Suprapubic skin (tissue), 4 donors: Measurements from ENCODE around the gene CDCA5. TPM values are rescaled to one million over a fixed set of nuclear protein-coding genes. Genes with fewer than 3 reads are reported as not detected.

ENCODE experiments used
- DNase-seq, 2 donors: peaks; one replicate each; pipeline ENCODE4 v3.0.0-alpha.2; 2019; ENCODE audit warnings: low spot score in 2 of 2
- H3K27ac ChIP-seq: fragments of 200-600 bp; sonication (generic); one replicate; pipeline ENCODE4 v1.5.1; 2019
- H3K27me3 ChIP-seq: fragments of 200-600 bp; sonication (generic); one replicate; pipeline ENCODE4 v1.5.1; 2019
- H3K36me3 ChIP-seq: fragments of 200-600 bp; sonication (generic); one replicate; pipeline ENCODE4 v1.5.1; 2019
- H3K4me1 ChIP-seq: fragments of 200-600 bp; sonication (generic); one replicate; pipeline ENCODE4 v1.5.1; 2019
- H3K4me3 ChIP-seq: fragments of 200-600 bp; sonication (generic); one replicate; pipeline ENCODE4 v1.5.1; 2019; ENCODE audit warnings: mild to moderate bottlenecking
- H3K9me3 ChIP-seq: fragments of 200-600 bp; sonication (generic); one replicate; pipeline ENCODE4 v1.5.1; 2019
- EP300 ChIP-seq: sonication (generic); formaldehyde crosslinking; IDR thresholded peaks from one replicate; pipeline ENCODE4 v1.6.1; 2017; ENCODE audit warnings: antibody characterized with exemption
- POLR2A ChIP-seq, 2 donors: fragments of 450-650 bp; IDR thresholded peaks; one replicate each; pipeline ENCODE4 v1.6.1; 2017; ENCODE audit warnings: antibody characterized with exemption in 2 of 2, mild to moderate bottlenecking in 2 of 2, moderate library complexity in 2 of 2
- POLR2AphosphoS5 ChIP-seq, 3 donors: sonication (generic); formaldehyde crosslinking; IDR thresholded peaks; one replicate each; pipeline ENCODE4 v1.6.1; 2017; ENCODE audit warnings: antibody characterized with exemption in 3 of 3
- WGBS: methylation state at CpG from one replicate; pipeline ENCODE4 v1.1.5; 2018; 5-methylcytosine and 5-hydroxymethylcytosine counted together
- total RNA-seq, 4 donors: library from RNA; depleted of rRNA; stranded (reverse); fragments of >200 nt; gene quantifications; one replicate each; pipeline ENCODE4 v1.1.0, GENCODE V29; 2016
- TF ChIP-seq, protein P1 (sequence below), 2 donors: fragments of 200-600 bp in 1 of 2; fragments of 450-650 bp in 1 of 2; sonication (generic) in 1 of 2; IDR thresholded peaks; one replicate each; pipeline ENCODE4 v1.5.1; 2016 to 2019; ENCODE audit warnings: antibody characterized with exemption in 2 of 2, mild to moderate bottlenecking in 1 of 2, moderate library complexity in 1 of 2

CDCA5 gene
- total RNA-seq, 4 donors from 2014 or later = 0.91 to 6.8 (median 1.4) TPM

DNA sequence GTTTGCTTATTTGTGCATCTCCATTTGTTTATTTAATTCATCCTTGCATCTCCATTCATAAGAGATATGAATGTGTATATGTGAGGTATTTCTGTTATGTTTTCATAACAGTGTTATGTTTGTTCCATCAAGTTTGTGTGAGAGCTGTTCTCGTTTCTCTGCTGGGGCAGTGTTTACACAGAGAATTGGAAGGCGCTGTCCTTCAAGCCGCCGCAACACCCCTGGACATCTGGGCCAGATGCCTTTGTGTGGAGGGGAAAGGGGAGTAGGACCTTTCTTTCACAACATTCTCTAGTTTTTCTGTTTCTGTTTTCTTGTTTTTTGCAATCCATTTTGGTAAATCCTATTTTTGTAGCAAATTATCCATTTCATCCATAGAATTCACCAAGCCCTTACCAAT, 20.8 kb upstream of the CDCA5 start:
- H3K4me3 ChIP-seq = no peak overlapping the region
- H3K4me1 ChIP-seq = peaks cover 44% of the 10 kb centered on the region
- 82% methylated on average over 4 of the region's 4 CpGs for WGBS
- no peaks in the 10 kb centered on the region for H3K27me3 ChIP-seq
- no peaks in the 10 kb centered on the region for H3K9me3 ChIP-seq
- DNase-seq = no peak
- peaks cover 23% of the 10 kb centered on the region for H3K36me3 ChIP-seq
- TF ChIP-seq POLR2AphosphoS5 (IDR thresholded peaks at IDR 0.05) = no peak
- no peak for TF ChIP-seq EP300
- TF ChIP-seq, protein P1, sequence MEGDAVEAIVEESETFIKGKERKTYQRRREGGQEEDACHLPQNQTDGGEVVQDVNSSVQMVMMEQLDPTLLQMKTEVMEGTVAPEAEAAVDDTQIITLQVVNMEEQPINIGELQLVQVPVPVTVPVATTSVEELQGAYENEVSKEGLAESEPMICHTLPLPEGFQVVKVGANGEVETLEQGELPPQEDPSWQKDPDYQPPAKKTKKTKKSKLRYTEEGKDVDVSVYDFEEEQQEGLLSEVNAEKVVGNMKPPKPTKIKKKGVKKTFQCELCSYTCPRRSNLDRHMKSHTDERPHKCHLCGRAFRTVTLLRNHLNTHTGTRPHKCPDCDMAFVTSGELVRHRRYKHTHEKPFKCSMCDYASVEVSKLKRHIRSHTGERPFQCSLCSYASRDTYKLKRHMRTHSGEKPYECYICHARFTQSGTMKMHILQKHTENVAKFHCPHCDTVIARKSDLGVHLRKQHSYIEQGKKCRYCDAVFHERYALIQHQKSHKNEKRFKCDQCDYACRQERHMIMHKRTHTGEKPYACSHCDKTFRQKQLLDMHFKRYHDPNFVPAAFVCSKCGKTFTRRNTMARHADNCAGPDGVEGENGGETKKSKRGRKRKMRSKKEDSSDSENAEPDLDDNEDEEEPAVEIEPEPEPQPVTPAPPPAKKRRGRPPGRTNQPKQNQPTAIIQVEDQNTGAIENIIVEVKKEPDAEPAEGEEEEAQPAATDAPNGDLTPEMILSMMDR (IDR thresholded peaks at IDR 0.05) = no peak
- TF ChIP-seq POLR2A (IDR thresholded peaks at IDR 0.05) = no peak
- H3K27ac ChIP-seq = no peak overlapping the region

DNA sequence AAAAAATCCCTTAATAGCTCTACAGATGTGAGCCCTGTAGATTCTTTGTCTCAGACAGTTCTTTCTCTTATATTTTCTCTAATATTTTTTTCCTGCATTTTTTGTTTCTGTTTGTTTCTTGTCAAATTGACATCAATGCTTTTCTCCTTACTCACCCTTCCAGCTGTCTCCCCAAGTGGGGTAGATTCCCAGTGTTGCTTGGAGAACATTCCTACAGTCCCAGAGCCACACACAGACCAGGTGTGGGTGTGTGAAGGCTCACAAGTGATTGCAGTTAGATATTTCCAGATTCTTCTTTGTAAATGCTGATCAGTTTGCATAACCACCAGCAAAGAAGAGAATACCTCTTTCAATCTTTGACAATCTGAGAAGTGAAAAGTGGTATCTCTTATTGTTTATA, 19.6 kb upstream of the CDCA5 start:
- peaks cover 12% of the 10 kb centered on the region for H3K36me3 ChIP-seq
- H3K4me1 ChIP-seq = peaks cover 38% of the 10 kb centered on the region
- DNase-seq = no peak
- H3K4me3 ChIP-seq = no peak overlapping the region
- H3K9me3 ChIP-seq = no peaks in the 10 kb centered on the region
- H3K27me3 ChIP-seq = no peaks in the 10 kb centered on the region
- TF ChIP-seq, protein P1 (IDR thresholded peaks at IDR 0.05) = no peak
- TF ChIP-seq POLR2A (IDR thresholded peaks at IDR 0.05) (no peak), EP300 (no peak), POLR2AphosphoS5 (IDR thresholded peaks at IDR 0.05) (no peak)
- H3K27ac ChIP-seq = peak overlapping the region; percentile 73

DNA sequence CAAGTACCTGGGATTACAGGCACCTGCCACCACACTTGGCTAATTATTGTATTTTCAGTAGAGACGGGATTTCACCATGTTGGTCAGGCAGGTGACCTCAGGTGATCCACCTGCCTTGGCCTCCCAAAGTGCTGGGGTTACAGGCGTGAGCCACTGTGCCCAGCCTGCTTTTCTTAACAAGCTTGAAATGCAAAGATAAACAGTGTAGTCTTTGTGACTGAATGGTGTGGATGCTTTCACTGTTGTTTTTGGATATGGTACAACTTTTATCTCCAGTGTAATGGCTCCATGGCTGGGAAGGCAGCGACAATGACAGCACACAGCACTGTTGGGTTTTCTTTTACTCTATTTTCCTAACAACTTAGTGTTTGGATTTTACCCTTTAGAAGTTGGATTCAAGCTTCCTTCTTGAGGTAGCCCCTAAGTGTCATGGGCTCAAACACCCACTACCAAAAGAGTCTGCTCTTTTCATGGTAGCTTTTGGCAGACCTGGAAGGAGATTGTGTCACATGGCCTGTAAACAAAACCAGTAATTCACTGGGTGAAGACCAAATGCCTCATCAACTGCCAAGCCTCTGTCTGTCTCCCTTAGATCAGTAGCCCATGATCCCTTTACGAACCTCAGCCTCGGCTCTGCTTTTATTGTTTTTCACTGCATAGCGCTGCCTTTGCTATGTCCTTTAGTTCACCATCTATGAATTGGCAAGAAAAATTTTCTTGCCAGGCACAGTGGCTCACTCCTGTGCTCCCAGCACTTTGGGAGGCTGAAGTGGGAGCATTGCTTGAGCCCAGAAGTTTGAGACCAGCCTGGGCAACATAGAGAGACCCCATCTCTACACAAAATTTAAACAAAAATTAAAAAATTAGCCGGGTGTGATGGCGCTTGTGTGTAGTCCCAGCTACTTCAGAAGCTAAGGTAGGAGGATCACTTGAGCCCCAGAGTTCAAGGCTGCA, 18.6 kb upstream of the CDCA5 start:
- Histone ChIP-seq H3K27me3 (no peaks in the 10 kb centered on the region), H3K9me3 (no peaks in the 10 kb centered on the region), H3K4me1 (peaks cover 48% of the 10 kb centered on the region), H3K36me3 (peaks cover 1% of the 10 kb centered on the region), H3K4me3 (no peak overlapping the region), H3K27ac (peak overlapping the region; percentile 73)
- 77% methylated on average over 8 of the region's 8 CpGs for whole genome bisulfite sequencing
- TF ChIP-seq, protein P1 (IDR thresholded peaks at IDR 0.05) = no peak
- TF ChIP-seq POLR2AphosphoS5 (IDR thresholded peaks at IDR 0.05) (no peak), POLR2A (IDR thresholded peaks at IDR 0.05) (no peak), EP300 (no peak)
- no peak for DNase-seq

DNA sequence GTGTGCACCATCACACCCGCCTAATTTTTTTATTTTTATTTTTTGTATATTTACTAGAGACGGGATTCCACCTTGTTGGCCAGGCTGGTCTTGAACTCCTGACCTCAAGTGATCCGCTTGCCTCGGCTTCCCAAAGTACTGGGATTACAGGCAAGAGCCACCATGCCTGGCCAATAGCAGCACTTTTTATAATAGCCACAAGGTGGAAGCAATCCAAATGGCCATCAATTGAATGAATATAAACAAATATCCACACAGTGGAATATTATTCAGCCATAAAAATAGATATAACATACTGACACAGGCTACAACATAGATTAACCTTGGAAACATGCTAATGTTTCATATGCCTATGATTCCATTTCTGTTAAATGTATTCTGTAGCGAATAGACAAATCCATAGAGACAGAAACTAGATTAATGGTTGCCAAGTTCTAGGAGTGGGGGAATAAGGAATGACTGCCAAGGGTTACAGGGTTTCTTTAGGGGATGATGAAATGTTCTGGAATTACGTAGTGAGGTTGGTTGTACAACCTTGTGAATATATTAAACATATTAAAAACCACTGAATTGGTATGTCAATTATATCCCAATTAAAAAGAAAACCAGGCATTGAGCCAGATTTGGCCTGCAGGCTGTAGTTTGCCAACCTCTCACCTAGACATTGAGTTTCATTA, 17.0 kb upstream of the CDCA5 start:
- TF ChIP-seq EP300 = no peak
- no peak for TF ChIP-seq POLR2A (IDR thresholded peaks at IDR 0.05)
- TF ChIP-seq, protein P1 (IDR thresholded peaks at IDR 0.05) = no peak
- TF ChIP-seq POLR2AphosphoS5 (IDR thresholded peaks at IDR 0.05) = no peak
- Histone ChIP-seq H3K4me3 (no peak overlapping the region), H3K4me1 (peaks cover 60% of the 10 kb centered on the region), H3K27ac (peak overlapping the region; percentile 73), H3K9me3 (no peaks in the 10 kb centered on the region), H3K36me3 (no peaks in the 10 kb centered on the region), H3K27me3 (no peaks in the 10 kb centered on the region)
- WGBS = 72% methylated on average over 6 of the region's 6 CpGs
- no peak for DNase-seq

DNA sequence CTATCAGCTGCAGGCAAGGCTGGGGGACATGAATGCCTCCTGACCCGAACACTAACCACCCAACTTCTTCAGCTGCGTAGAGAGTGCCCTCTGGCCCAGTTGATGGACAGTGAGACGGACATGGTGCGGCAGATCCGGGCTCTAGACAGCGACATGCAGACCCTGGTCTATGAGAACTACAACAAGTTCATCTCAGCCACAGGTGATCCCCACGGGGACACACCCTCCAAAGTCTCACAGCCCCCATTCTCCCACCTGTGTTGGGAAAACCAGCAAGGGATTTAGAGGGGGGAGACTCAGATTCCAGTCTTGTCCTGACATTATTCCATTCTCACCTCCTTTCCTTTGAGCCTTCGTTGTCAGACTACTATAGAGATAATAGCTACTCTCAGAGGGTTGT, 13.1 kb upstream of the CDCA5 start:
- H3K36me3 ChIP-seq = no peaks in the 10 kb centered on the region
- no peak for DNase-seq
- H3K4me1 ChIP-seq = peaks cover 38% of the 10 kb centered on the region
- no peaks in the 10 kb centered on the region for H3K9me3 ChIP-seq
- no peaks in the 10 kb centered on the region for H3K27me3 ChIP-seq
- peak overlapping the region; percentile 91 for H3K27ac ChIP-seq
- TF ChIP-seq POLR2A (IDR thresholded peaks at IDR 0.05) (no peak), EP300 (no peak), POLR2AphosphoS5 (IDR thresholded peaks at IDR 0.05) (no peak)
- TF ChIP-seq, protein P1 (IDR thresholded peaks at IDR 0.05) = no peak
- H3K4me3 ChIP-seq = peak overlapping the region; percentile 95
- 68% methylated on average over 2 of the region's 8 CpGs for WGBS
